GM23338 (cell line): ENCODE data around the gene GPR158. TPM values are rescaled to one million over a fixed set of nuclear protein-coding genes. Genes with fewer than 3 reads are reported as not detected.

Source experiments
- ATAC-seq: fragments of 200-7000 bp; cut with Tn5 transposase; 3 replicates; pipeline ENCODE4 v1.9.1; 2020
- DNase-seq: peaks from one replicate; pipeline ENCODE4 v3.0.0-alpha.2; 2015; ENCODE audit warnings: low spot score
- H2AFZ ChIP-seq: fragments of 200-600 bp; sonication (generic); 2 replicates; pipeline ENCODE4 v1.8.0; 2016; ENCODE audit warnings: antibody characterized with exemption, mild to moderate bottlenecking, moderate library complexity
- H3F3A ChIP-seq: fragments of 200-600 bp; sonication (generic); replicated peaks from 2 replicates; pipeline ENCODE4 v1.8.0; 2017; ENCODE audit warnings: antibody characterized with exemption, mixed run types, low read depth
- H3K27ac ChIP-seq: fragments of 200-600 bp; sonication (generic); 2 replicates; pipeline ENCODE4 v1.6.1; 2016; ENCODE audit warnings: low read depth
- H3K27me3 ChIP-seq: fragments of 200-600 bp; sonication (generic); 2 replicates; pipeline ENCODE4 v1.8.0; 2016; ENCODE audit warnings: mild to moderate bottlenecking, mixed run types, moderate library complexity; ENCODE audit not compliant: insufficient read depth
- H3K36me3 ChIP-seq: fragments of 200-600 bp; sonication (generic); 2 replicates; pipeline ENCODE4 v1.8.0; 2016; ENCODE audit warnings: mild to moderate bottlenecking; ENCODE audit not compliant: insufficient read depth
- H3K4me1 ChIP-seq: fragments of 200-600 bp; sonication (generic); 2 replicates; pipeline ENCODE4 v1.8.0; 2016; ENCODE audit warnings: mild to moderate bottlenecking, moderate library complexity; ENCODE audit not compliant: insufficient read depth
- H3K4me2 ChIP-seq: fragments of 200-600 bp; sonication (generic); 2 replicates; pipeline ENCODE4 v1.7.1; 2017; ENCODE audit warnings: mixed run types
- H3K4me3 ChIP-seq: fragments of 200-600 bp; sonication (generic); 2 replicates; pipeline ENCODE4 v1.6.1; 2016; ENCODE audit warnings: mixed run types
- H3K79me2 ChIP-seq: fragments of 200-600 bp; sonication (generic); replicated peaks from 2 replicates; pipeline ENCODE4 v1.8.0; 2017; ENCODE audit warnings: mild to moderate bottlenecking; ENCODE audit not compliant: insufficient read depth
- H3K9me2 ChIP-seq: fragments of 200-600 bp; sonication (generic); 2 replicates; pipeline ENCODE4 v1.8.0; 2017; ENCODE audit not compliant: insufficient read depth
- H4K20me1 ChIP-seq: fragments of 200-600 bp; sonication (generic); replicated peaks from 2 replicates; pipeline ENCODE4 v1.8.0; 2017; ENCODE audit warnings: mild to moderate bottlenecking; ENCODE audit not compliant: insufficient read depth
- H3K27ac Mint-ChIP-seq: 2 replicates; pipeline ENCODE4 v1.8.0; 2020; ENCODE audit warnings: inconsistent platforms, mild to moderate bottlenecking, moderate library complexity, mixed read lengths
- H3K27me3 Mint-ChIP-seq: 3 replicates; pipeline ENCODE4 v1.8.0; 2022; ENCODE audit warnings: low read depth, mild to moderate bottlenecking, moderate library complexity, mixed read lengths, inconsistent platforms; ENCODE audit not compliant: insufficient read depth, poor library complexity
- H3K36me3 Mint-ChIP-seq: 3 replicates; pipeline ENCODE4 v1.8.0; 2021; ENCODE audit warnings: low read depth, mild to moderate bottlenecking, inconsistent platforms, moderate library complexity, mixed read lengths
- H3K4me1 Mint-ChIP-seq: 3 replicates; pipeline ENCODE4 v1.8.0; 2020; ENCODE audit warnings: mild to moderate bottlenecking, inconsistent platforms, mixed read lengths
- H3K4me3 Mint-ChIP-seq: 3 replicates; pipeline ENCODE4 v1.8.0; 2021; ENCODE audit warnings: moderate library complexity, mild to moderate bottlenecking, inconsistent platforms, mixed read lengths
- H3K9me3 Mint-ChIP-seq: 3 replicates; pipeline ENCODE4 v1.8.0; 2020; ENCODE audit warnings: moderate library complexity, mild to moderate bottlenecking, inconsistent platforms, mixed read lengths
- CREB1 ChIP-seq: fragments of 250-450 bp; sonication (Bioruptor Pico); IDR thresholded peaks from 2 replicates; pipeline ENCODE4 v1.5.0; 2020; ENCODE audit warnings: low read depth, mild to moderate bottlenecking, moderate library complexity
- EZH2 ChIP-seq: fragments of 200-600 bp; sonication (generic); IDR thresholded peaks from one replicate; pipeline ENCODE4 v1.8.0; 2017; ENCODE audit warnings: antibody characterized with exemption, mild to moderate bottlenecking, low read depth; ENCODE audit not compliant: unreplicated experiment
- EZH2phosphoT487 ChIP-seq: fragments of 200-600 bp; sonication (generic); IDR thresholded peaks from one replicate; pipeline ENCODE4 v1.8.1; 2018; ENCODE audit warnings: antibody characterized with exemption; ENCODE audit not compliant: unreplicated experiment
- JUNB ChIP-seq: IDR thresholded peaks from one replicate; pipeline ENCODE4 v1.6.1; 2016; ENCODE audit warnings: antibody characterized with exemption; ENCODE audit not compliant: unreplicated experiment
- NANOG ChIP-seq: IDR thresholded peaks from 2 replicates; pipeline ENCODE4 v1.6.1; 2016; ENCODE audit warnings: antibody characterized with exemption, borderline replicate concordance
- POLR2AphosphoS5 ChIP-seq: IDR thresholded peaks from 2 replicates; pipeline ENCODE4 v1.6.1; 2016; ENCODE audit warnings: antibody characterized with exemption, low read depth
- STAT1 ChIP-seq: IDR thresholded peaks from one replicate; pipeline ENCODE4 v1.6.1; 2016; ENCODE audit warnings: antibody characterized with exemption; ENCODE audit not compliant: unreplicated experiment
- ZNF114 ChIP-seq: fragments of 250-450 bp; sonication (Bioruptor Pico); IDR thresholded peaks from 2 replicates; pipeline ENCODE4 v1.5.0; 2020; ENCODE audit warnings: mild to moderate bottlenecking, moderate library complexity
- ZNF331 ChIP-seq: fragments of 250-450 bp; sonication (Bioruptor Pico); IDR thresholded peaks from 2 replicates; pipeline ENCODE4 v1.5.0; 2020; ENCODE audit warnings: low read depth, mild to moderate bottlenecking, moderate library complexity
- polyA plus RNA-seq: library from polyadenylated mRNA; unstranded; fragments of >200 nt; fragmentation: Nextera tagmentation; extraction: Ambion mirVana; gene quantifications from 2 replicates; pipeline ENCODE4 v1.2.1, GENCODE V29; 2016
- total RNA-seq: library from RNA; depleted of rRNA; stranded (reverse); fragments of >200 nt; shearing (Covaris generic); gene quantifications from 2 replicates; pipeline ENCODE4 v1.2.3, GENCODE V29; 2014
- TF ChIP-seq, protein P1 (sequence below): IDR thresholded peaks from 2 replicates; pipeline ENCODE4 v1.6.1; 2016; ENCODE audit warnings: antibody characterized with exemption
- TF ChIP-seq, protein P2 (sequence below): fragments of 250-450 bp; sonication (Bioruptor Pico); IDR thresholded peaks from 2 replicates; pipeline ENCODE4 v1.5.0; 2020; ENCODE audit warnings: mild to moderate bottlenecking, moderate library complexity
- TF ChIP-seq, protein P3 (sequence below), 2 experiments: fragments of 200-600 bp in 1 of 2; sonication (generic) in 1 of 2; conservative IDR thresholded peaks; 2 replicates each; pipeline versions ENCODE4 v1.5.1 to v1.6.1; 2016 to 2017; ENCODE audit warnings: antibody characterized with exemption in 2 of 2, low read depth in 2 of 2, mild to moderate bottlenecking in 2 of 2, moderate library complexity in 1 of 2
- TF ChIP-seq, protein P4 (sequence below): IDR thresholded peaks from one replicate; pipeline ENCODE4 v1.6.1; 2018; ENCODE audit warnings: antibody characterized with exemption; ENCODE audit not compliant: unreplicated experiment

GPR158 gene
- total and polyA plus RNA-seq, 2 experiments from 2014 or later, result 0.13 to 1.5 TPM

DNA sequence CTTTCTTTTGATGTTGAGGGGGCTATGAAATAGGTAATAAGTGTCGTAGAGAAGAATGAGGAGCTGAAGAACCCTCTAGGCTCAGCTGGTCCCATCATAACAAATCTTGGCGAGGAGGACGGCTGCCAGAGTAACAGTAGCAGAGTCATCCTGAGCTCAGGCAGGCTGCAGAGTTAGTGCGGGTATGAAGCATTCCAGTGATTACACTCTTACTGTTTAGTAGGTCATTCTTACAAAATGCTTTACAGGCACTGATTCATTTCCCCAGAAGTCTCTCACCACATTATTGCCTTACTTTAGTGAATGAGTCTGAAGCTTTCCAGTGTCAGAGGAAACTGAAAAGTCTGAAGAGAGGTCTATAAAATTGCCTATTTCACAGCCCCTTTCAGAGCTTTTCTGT is 43.9 kb upstream of the GPR158 start:
- Histone ChIP-seq H3K4me2 (no peak overlapping the region), H3F3A (no peaks in the 10 kb centered on the region), H3K4me1 (no peaks in the 10 kb centered on the region), H3K4me3 (no peak overlapping the region), H3K36me3 (no peaks in the 10 kb centered on the region; the same call in 1 of the 2 replicates), H4K20me1 (no peaks in the 10 kb centered on the region), H3K79me2 (no peaks in the 10 kb centered on the region), H3K27ac (no peak overlapping the region), H2AFZ (no peak overlapping the region), H3K27me3 (no peaks in the 10 kb centered on the region), H3K9me2 (peaks cover 8% of the 10 kb centered on the region; the same call in 1 of the 2 replicates)
- TF ChIP-seq, protein P1, sequence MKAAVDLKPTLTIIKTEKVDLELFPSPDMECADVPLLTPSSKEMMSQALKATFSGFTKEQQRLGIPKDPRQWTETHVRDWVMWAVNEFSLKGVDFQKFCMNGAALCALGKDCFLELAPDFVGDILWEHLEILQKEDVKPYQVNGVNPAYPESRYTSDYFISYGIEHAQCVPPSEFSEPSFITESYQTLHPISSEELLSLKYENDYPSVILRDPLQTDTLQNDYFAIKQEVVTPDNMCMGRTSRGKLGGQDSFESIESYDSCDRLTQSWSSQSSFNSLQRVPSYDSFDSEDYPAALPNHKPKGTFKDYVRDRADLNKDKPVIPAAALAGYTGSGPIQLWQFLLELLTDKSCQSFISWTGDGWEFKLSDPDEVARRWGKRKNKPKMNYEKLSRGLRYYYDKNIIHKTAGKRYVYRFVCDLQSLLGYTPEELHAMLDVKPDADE, result no peak
- no peak for TF ChIP-seq NANOG
- no peak for TF ChIP-seq CREB1 (CRISPR knock-in tag)
- TF ChIP-seq JUNB, result no peak
- TF ChIP-seq, protein P2, sequence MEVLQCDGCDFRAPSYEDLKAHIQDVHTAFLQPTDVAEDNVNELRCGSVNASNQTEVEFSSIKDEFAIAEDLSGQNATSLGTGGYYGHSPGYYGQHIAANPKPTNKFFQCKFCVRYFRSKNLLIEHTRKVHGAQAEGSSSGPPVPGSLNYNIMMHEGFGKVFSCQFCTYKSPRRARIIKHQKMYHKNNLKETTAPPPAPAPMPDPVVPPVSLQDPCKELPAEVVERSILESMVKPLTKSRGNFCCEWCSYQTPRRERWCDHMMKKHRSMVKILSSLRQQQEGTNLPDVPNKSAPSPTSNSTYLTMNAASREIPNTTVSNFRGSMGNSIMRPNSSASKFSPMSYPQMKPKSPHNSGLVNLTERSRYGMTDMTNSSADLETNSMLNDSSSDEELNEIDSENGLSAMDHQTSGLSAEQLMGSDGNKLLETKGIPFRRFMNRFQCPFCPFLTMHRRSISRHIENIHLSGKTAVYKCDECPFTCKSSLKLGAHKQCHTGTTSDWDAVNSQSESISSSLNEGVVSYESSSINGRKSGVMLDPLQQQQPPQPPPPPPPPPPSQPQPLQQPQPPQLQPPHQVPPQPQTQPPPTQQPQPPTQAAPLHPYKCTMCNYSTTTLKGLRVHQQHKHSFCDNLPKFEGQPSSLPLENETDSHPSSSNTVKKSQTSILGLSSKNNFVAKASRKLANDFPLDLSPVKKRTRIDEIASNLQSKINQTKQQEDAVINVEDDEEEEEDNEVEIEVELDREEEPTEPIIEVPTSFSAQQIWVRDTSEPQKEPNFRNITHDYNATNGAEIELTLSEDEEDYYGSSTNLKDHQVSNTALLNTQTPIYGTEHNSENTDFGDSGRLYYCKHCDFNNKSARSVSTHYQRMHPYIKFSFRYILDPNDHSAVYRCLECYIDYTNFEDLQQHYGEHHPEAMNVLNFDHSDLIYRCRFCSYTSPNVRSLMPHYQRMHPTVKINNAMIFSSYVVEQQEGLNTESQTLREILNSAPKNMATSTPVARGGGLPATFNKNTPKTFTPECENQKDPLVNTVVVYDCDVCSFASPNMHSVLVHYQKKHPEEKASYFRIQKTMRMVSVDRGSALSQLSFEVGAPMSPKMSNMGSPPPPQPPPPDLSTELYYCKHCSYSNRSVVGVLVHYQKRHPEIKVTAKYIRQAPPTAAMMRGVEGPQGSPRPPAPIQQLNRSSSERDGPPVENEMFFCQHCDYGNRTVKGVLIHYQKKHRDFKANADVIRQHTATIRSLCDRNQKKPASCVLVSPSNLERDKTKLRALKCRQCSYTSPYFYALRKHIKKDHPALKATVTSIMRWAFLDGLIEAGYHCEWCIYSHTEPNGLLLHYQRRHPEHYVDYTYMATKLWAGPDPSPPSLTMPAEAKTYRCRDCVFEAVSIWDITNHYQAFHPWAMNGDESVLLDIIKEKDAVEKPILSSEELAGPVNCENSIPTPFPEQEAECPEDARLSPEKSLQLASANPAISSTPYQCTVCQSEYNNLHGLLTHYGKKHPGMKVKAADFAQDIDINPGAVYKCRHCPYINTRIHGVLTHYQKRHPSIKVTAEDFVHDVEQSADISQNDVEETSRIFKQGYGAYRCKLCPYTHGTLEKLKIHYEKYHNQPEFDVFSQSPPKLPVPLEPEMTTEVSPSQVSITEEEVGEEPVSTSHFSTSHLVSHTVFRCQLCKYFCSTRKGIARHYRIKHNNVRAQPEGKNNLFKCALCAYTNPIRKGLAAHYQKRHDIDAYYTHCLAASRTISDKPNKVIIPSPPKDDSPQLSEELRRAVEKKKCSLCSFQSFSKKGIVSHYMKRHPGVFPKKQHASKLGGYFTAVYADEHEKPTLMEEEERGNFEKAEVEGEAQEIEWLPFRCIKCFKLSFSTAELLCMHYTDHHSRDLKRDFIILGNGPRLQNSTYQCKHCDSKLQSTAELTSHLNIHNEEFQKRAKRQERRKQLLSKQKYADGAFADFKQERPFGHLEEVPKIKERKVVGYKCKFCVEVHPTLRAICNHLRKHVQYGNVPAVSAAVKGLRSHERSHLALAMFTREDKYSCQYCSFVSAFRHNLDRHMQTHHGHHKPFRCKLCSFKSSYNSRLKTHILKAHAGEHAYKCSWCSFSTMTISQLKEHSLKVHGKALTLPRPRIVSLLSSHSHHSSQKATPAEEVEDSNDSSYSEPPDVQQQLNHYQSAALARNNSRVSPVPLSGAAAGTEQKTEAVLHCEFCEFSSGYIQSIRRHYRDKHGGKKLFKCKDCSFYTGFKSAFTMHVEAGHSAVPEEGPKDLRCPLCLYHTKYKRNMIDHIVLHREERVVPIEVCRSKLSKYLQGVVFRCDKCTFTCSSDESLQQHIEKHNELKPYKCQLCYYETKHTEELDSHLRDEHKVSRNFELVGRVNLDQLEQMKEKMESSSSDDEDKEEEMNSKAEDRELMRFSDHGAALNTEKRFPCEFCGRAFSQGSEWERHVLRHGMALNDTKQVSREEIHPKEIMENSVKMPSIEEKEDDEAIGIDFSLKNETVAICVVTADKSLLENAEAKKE, result no peak
- TF ChIP-seq, protein P3, sequence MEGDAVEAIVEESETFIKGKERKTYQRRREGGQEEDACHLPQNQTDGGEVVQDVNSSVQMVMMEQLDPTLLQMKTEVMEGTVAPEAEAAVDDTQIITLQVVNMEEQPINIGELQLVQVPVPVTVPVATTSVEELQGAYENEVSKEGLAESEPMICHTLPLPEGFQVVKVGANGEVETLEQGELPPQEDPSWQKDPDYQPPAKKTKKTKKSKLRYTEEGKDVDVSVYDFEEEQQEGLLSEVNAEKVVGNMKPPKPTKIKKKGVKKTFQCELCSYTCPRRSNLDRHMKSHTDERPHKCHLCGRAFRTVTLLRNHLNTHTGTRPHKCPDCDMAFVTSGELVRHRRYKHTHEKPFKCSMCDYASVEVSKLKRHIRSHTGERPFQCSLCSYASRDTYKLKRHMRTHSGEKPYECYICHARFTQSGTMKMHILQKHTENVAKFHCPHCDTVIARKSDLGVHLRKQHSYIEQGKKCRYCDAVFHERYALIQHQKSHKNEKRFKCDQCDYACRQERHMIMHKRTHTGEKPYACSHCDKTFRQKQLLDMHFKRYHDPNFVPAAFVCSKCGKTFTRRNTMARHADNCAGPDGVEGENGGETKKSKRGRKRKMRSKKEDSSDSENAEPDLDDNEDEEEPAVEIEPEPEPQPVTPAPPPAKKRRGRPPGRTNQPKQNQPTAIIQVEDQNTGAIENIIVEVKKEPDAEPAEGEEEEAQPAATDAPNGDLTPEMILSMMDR (conservative IDR thresholded peaks at IDR 0.05; ENCODE audit: low read depth in 2 of 2), result no peak
- TF ChIP-seq, protein P4, sequence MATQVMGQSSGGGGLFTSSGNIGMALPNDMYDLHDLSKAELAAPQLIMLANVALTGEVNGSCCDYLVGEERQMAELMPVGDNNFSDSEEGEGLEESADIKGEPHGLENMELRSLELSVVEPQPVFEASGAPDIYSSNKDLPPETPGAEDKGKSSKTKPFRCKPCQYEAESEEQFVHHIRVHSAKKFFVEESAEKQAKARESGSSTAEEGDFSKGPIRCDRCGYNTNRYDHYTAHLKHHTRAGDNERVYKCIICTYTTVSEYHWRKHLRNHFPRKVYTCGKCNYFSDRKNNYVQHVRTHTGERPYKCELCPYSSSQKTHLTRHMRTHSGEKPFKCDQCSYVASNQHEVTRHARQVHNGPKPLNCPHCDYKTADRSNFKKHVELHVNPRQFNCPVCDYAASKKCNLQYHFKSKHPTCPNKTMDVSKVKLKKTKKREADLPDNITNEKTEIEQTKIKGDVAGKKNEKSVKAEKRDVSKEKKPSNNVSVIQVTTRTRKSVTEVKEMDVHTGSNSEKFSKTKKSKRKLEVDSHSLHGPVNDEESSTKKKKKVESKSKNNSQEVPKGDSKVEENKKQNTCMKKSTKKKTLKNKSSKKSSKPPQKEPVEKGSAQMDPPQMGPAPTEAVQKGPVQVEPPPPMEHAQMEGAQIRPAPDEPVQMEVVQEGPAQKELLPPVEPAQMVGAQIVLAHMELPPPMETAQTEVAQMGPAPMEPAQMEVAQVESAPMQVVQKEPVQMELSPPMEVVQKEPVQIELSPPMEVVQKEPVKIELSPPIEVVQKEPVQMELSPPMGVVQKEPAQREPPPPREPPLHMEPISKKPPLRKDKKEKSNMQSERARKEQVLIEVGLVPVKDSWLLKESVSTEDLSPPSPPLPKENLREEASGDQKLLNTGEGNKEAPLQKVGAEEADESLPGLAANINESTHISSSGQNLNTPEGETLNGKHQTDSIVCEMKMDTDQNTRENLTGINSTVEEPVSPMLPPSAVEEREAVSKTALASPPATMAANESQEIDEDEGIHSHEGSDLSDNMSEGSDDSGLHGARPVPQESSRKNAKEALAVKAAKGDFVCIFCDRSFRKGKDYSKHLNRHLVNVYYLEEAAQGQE, result no peak
- TF ChIP-seq POLR2AphosphoS5, result no peak
- no peak for TF ChIP-seq STAT1
- no peak for TF ChIP-seq ZNF114 (CRISPR knock-in tag)
- no peak for TF ChIP-seq EZH2
- TF ChIP-seq ZNF331 (CRISPR knock-in tag), result no peak
- TF ChIP-seq EZH2phosphoT487, result no peak
- H3K4me3 Mint-ChIP-seq, result no peak overlapping the region
- peaks cover 18% of the 10 kb centered on the region for H3K9me3 Mint-ChIP-seq
- no peak overlapping the region for H3K27ac Mint-ChIP-seq
- ATAC-seq, result no peak
- peaks cover 4% of the 10 kb centered on the region for H3K27me3 Mint-ChIP-seq
- no peak for DNase-seq
- H3K4me1 Mint-ChIP-seq, result no peaks in the 10 kb centered on the region
- peaks cover 9% of the 10 kb centered on the region for H3K36me3 Mint-ChIP-seq
